HL-60 (cell line): ENCODE measurements around the gene TRA2B.

Source experiments
- CTCF ChIP-seq: IDR thresholded peaks from one replicate; pipeline ENCODE4 v1.5.1; 2011; ENCODE audit warnings: low read length, control low read depth, inconsistent platforms; ENCODE audit not compliant: insufficient read depth
- GABPA ChIP-seq: IDR thresholded peaks from 2 replicates; pipeline ENCODE4 v1.6.1; 2012; ENCODE audit warnings: low read depth
- POLR2AphosphoS5 ChIP-seq: IDR thresholded peaks from 2 replicates; pipeline ENCODE4 v1.6.1; 2012; ENCODE audit warnings: low read depth
- REST ChIP-seq: IDR thresholded peaks from 2 replicates; pipeline ENCODE4 v1.6.1; 2012; ENCODE audit warnings: low read depth; ENCODE audit not compliant: insufficient replicate concordance
- SPI1 ChIP-seq: IDR thresholded peaks from 2 replicates; pipeline ENCODE4 v1.6.1; 2012; ENCODE audit warnings: low read depth, mild to moderate bottlenecking, borderline replicate concordance

- no peak for TF ChIP-seq CTCF
- no peak for TF ChIP-seq REST
- no peak for TF ChIP-seq POLR2AphosphoS5
- TF ChIP-seq SPI1: no peak
- TF ChIP-seq GABPA: no peak
Measured at GRCh38 chr3:185960522-185961288, 22.9 kb upstream of the TRA2B start.
